ENCODE results near the gene SMIM32.

Gene SMIM32

GRCh38 chr5:136193322-136193935 lies 467 bp upstream of the SMIM32 start:
- TF ChIP-seq ZFX (IDR thresholded peaks at IDR 0.05; ENCODE audit: borderline replicate concordance) (no peak), CTCF (IDR thresholded peaks at IDR 0.05) (no peak)
- no peak overlapping the region for H3K27ac ChIP-seq

GRCh38 chr5:136192015-136192525 lies 892 bp downstream of the SMIM32 start:
- TF ChIP-seq CTCF (IDR thresholded peaks at IDR 0.05): no peak
- no peak for TF ChIP-seq ZFX (IDR thresholded peaks at IDR 0.05; ENCODE audit: borderline replicate concordance)
- no peak overlapping the region for H3K27ac ChIP-seq

GRCh38 chr5:136191304-136192014 lies 1.5 kb downstream of the SMIM32 start:
- TF ChIP-seq ZFX (IDR thresholded peaks at IDR 0.05; ENCODE audit: borderline replicate concordance) (no peak), CTCF (IDR thresholded peaks at IDR 0.05) (no peak)

GRCh38 chr5:136190904-136191303 lies 2.1 kb downstream of the SMIM32 start:
- TF ChIP-seq CTCF (IDR thresholded peaks at IDR 0.05): no peak
- no peak overlapping the region for H3K27ac ChIP-seq

More at GRCh38 chr5:136191304-136192014, 1.5 kb downstream of the SMIM32 start:
- no peak overlapping the region for H3K27ac ChIP-seq

- TF ChIP-seq ZFX (IDR thresholded peaks at IDR 0.05; ENCODE audit: borderline replicate concordance): no peak
- TF ChIP-seq CTCF (IDR thresholded peaks at IDR 0.05): no peak
- no peak overlapping the region for H3K27ac ChIP-seq
These were observed 2.8 kb downstream of the SMIM32 start for GRCh38 chr5:136190091-136190720.

GRCh38 chr5:136188859-136189258 lies 4.1 kb downstream of the SMIM32 start:
- TF ChIP-seq CTCF (IDR thresholded peaks at IDR 0.05) (no peak), ZFX (IDR thresholded peaks at IDR 0.05; ENCODE audit: borderline replicate concordance) (no peak)
- no peak overlapping the region for H3K27ac ChIP-seq

GRCh38 chr5:136186796-136187195 lies 6.2 kb downstream of the SMIM32 start:
- TF ChIP-seq CTCF (IDR thresholded peaks at IDR 0.05) (no peak), ZFX (IDR thresholded peaks at IDR 0.05; ENCODE audit: borderline replicate concordance) (no peak)
- no peak overlapping the region for H3K27ac ChIP-seq

Data from 22Rv1 (cell line).